ENCODE results near the gene GRK3.
"Not testable (repeated sequence)": the region's sequence is repeated elsewhere in the genome, so short reads cannot be mapped to it uniquely, and the experiment has no call there.

GRK3 gene

DNA sequence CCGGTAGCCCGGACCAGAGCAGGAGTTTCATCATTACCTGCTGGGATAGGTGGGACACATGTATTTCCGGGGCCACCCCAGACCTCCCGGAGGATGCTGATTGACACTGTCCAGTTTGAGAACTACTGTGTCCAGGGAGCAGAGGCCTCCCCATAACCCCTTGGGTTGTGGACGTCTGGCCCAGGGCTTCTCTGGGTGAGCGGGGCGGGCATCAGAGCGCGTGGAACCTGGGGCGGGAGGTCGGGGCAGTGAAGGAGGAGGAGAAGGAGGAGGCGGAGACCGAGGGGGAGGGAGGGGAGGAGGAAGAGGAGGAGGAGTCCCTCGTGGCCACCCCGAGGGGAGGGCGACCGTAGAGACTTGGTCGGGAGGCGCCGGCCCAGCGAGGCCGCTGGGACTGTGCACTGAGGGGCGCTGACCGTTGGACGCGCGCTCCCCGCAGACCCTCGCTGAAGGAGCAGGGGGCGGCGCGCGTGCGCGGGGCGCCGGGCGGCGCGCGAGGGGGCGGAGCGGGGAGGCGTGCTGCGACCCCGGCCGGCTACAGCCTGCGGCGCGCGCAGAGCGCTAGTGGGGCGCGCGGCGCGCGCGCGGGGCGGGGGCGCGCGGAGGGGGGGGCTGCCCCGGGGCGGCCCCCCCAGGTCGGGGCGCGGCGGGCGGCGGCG is at the start of gene GRK3:
Gene GRK3 (plus strand): TSS at position 356 of the 659 bp plus-strand sequence. CDS start 366 bp downstream, outside the sequence.
- peak; percentile 0 for DNase-seq

DNA sequence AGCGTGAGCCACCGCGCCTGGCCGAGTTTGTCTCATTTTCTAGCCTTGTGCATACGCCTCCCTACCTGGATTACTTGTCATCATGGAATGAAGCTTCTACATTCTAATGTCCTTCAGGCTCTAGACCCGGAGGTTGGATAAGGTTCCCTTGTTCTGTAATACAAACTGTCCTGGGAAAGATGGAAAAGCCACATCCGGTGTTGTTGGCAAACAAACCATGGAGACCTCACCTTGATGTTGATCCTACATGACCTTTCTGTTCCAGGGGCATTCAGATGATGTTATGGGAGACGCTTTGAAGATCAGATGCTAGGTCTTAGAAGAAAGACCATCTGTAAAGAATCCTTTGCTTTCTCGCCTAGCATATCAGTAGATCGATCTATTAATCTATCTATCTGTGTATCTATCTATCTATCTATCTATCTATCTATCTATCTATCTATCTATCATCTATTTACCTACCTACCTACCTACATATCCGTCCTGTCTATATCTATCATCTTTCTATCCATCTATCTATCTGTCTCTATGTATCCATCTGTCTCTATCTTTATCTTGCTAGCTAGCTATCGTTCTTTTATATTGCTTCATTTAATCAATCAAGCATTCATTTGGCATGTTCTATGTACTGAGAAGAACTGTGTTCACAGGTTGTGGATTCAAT is 46.3 kb upstream of the GRK3 start:
- DNase-seq: no peak

DNA sequence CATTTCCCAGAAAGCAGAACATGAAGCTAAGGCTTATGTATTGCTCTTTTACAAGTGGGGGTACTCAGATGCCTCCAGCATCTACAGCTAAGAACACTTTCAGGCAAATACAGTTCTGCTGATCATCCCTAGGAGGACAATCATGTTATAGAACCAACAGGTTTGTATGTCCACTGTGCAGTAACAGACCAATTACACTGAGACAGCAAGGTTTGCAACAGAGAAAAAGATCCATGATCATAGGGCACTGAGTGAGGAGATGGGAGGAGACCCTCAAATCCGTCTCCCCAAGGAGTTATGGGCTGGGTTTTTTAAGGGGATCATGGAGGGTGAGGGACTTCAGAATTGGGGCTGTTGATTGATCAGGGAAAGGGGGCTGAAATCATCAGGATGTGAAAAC is 39.1 kb upstream of the GRK3 start:
- DNase-seq: no peak

DNA sequence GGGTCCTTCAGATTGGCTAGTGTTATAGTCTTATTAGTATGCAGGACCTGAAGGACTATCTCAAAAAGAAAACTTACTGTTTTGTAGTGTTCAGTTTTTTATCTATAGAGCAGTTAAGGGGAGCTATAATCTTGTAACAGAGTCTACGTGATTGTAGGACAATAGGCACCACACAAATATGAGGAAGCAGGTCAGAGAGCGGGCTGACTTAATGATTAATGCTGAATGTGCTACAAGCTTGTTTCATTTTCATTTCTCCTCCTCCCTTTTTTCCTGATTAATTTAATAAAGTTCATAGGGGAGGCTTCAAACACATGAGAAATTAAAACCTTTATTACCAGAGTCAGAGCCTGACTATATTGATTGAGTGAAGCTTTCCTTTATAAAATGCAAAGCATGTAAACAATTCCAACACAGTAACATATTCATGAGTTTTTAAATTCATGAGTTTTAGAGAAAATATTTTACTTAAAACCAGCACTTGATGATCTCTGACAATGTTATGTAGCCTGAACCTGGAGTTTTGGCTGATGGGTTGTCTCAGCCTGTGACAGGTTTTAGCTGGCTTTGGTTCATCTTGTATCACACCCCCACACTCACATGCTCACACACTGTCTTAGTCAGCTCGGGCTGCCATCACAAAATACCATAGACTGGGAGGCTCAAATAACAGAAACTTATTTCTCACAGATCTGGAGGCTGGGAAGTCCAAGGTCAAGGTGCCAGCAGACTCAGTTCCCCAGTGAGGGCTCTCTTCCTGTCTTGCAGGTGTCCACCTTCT is 38.5 kb upstream of the GRK3 start:
- DNase-seq: not testable (repeated sequence)

DNA sequence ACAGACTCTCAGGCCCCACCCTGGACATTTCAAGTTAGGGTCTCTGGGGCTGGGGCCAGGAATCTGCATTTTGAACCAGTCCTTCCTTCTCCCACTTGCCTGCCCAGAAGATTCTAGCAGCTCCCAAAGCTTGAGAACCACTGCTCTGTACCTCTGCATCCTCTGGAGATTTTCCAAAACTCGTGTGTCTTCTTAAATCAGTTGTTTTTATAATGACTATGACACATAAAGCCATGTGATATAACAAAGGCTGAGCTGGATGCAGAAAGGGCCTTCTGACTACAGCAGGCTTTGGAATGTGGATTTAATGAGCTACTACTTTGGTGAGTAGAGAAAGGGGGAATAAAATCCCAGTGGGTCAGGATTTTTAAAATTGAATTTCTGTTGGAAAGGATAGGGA is 37.5 kb upstream of the GRK3 start:
- DNase-seq: not testable (repeated sequence)

DNA sequence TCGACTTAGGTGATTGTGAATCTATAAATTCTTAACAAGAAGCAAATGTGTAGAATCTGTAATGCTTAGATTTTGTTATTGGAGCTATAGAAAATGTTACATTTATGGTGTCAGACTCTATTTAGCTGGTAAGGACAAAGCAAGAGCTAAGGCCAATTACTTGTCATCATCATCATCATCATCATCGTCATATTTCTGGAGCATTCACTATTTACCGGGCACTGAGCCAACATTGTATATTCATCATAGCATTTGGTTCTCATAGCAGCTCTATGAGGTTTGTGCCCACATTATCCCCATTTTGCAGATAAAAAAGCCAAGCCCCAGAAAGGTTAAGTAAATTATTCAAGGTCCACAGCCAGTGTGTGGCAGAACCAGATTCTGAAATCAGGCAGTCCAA is 36.4 kb upstream of the GRK3 start:
- DNase-seq: not testable (repeated sequence)

DNA sequence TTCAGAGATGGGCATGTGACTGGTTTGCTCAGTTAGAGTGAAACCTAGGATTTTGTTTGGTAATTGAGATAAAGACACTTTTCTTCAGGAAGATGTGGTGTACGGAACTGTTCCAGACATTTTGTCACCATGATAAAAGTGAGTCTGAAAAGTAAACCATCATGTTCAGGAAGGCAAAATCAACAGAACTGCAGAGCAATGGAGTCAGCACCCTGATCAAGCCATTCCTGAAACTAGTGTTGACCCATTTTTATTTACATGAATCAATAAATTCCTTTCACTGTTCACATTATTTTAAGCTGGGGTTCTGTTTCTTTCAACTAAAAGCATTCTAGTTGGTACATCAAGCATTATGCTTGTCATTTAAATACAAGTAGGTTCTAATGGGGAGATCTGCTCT is 35.4 kb upstream of the GRK3 start:
- DNase-seq: not testable (repeated sequence)

DNA sequence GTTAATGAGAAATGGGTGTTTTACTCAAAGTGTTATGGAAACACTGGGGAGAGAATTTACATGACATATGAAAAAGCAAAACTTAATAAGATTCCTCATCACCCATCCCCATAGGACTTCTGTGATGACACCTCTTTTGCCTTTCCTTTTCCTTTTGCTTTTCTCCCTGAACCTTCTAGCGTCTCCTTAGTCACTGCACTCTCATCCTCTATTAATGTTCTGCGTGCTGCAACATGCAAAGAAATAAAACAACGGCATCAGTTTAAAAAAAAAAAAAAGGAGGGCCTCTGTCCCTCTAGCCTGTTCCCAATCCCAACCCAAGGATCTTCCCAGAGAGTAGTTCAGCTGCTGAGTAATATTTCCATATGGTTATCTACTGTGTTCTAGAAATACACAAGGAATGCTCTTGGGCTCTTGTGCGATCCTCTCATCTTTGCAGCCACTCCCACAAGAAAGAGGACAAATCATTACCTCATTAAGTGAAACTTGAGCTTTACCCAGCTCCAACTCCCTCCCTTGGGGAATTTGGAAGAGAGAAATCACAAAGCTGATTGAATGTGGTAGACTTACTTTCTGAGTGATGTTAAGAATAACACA is 34.8 kb upstream of the GRK3 start:
- DNase-seq: not testable (repeated sequence)

DNA sequence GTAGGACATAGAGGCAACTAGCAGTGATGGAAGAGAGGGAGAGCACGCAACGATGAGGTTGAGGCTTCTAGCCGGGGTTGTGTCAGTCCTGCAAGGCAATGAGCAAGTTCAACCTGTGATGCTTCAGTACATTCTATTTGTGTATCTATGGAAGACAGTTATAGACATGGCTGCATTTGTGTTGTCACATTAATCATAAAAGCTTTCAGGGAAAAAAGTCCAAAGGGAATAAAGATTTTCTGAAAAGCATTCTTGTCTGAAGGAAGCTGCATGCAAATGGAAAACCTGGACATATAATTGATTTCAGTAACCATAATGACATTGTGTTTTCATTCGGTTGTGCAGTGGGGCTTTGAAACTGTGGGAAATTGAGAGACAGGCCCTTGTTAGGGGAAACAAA is 32.8 kb upstream of the GRK3 start:
- not testable (repeated sequence) for DNase-seq

DNA sequence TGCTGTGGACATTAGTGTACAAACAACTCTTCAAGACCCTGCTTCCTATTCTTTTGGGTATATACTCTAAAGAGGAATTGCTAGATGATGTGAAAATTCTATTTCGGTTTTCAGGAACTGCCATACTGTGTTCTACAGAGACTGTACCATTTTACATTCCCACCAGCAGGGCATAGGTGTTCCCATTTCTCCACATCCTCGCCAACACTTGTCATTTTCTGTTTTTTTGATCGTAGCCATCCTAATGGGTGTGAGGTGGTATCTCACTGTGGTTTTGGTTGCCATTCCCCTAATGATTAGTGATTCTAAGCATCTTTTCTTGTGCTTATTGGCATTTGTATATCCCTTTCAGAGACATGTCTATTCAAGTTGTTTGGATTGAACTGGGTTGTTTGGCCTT is 29.8 kb upstream of the GRK3 start:
- DNase-seq: no peak

DNA sequence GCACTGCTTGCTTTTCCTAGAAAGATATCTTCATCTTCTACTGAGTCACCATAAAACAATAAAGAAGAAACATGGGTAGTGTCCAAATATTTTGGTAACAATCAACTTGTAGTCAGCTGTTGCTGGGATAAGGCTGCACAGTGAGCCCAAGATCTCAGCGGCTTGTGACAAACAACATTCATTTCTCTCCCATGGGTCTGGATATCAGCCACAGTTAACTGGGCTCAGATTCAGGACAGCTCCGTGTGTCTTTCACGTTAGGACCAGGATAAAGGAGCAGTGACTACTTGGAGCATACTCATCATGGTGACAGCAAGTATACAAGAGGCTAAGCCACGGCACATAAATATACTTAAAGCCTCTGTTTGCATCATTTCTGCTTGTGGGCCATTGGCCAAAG is 27.9 kb upstream of the GRK3 start:
- DNase-seq: no peak

DNA sequence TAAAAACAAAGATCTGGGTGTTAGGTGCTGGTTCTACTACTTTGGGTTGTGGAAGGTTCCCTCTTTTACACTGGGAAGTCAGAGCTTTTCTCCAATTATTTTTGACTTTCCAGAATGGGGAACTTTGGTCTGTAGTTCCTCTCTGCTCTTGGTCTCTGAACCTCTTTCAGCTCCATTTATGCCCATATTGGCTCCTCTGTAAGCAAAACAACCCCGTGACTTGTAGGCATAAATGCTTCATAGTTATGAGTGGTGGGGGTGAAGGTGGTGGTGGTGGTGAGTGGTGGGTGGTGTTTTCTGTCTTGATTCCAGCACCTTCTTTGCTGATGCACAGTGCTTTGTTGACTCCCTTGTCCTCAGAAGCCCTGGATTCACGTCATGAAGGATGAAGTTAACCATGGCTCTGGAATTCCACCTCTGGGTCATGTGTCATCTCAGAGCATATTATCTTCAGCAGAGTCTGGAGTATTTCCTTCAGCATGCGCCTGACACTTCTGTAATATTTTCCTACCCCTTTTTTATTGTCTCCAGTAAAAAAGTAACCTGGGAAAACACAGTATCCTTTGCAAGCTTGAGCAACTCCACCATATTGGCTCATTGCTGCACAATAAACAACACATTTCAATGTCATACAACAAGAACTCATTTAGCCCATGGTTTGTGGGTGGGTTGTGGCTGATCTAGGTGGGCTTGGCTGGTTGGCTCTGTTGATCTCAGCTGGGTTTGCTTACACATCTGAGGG is 24.1 kb upstream of the GRK3 start:
- DNase-seq: no peak

DNA sequence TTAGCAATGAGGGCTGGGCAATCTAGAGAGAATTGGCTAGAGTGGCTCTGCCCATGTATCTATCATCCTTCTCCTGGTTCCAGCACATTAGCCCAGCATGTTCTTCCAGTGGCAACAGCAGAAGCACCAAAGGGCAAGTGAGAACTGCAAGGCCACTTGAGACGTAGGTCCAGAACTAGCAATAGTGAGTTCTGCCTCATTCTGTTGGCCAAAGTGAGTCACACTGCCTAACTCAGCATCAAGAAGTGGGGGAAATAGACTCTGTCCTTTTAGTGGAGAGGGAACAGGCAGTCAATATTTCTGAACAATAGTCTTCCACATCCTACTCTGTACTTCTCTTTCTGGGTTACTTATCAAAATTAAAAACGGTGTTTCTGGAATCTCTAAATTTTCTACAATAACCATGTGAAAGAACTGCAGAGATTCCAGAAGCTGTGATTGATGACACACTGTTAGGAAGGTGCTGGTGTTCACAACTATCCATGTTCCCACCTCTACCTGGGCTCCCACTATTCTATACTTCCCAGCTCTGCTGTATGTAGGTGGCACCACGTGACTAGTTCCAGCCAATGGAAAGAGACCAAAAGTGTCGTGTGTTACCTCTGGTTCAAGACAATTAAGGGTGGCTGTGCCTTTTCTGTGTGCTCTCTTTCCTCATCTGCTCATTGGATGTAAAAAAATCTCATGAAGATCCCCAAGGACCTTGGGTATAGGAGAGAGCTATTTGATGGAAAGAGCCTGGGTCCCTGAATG is 23.4 kb upstream of the GRK3 start:
- no peak for DNase-seq

DNA sequence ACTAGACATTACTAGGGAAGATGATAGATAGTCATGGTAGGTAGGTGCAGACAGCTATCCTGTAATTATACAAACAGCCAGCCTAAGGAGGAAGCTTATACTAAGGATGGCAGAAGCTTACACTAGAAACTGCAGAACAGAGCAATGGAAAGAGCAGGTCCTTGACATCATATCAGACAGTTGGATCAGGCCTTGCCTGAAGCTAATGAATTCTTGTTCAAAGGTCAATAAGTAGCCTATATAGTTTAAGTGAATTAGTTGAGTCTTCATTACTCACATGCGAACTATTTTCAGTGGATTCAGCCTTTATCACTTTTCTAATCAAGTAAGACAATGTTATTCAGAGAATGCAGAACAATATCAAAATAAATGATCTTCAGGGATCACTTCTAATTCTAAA is 22.3 kb upstream of the GRK3 start:
- no peak for DNase-seq

DNA sequence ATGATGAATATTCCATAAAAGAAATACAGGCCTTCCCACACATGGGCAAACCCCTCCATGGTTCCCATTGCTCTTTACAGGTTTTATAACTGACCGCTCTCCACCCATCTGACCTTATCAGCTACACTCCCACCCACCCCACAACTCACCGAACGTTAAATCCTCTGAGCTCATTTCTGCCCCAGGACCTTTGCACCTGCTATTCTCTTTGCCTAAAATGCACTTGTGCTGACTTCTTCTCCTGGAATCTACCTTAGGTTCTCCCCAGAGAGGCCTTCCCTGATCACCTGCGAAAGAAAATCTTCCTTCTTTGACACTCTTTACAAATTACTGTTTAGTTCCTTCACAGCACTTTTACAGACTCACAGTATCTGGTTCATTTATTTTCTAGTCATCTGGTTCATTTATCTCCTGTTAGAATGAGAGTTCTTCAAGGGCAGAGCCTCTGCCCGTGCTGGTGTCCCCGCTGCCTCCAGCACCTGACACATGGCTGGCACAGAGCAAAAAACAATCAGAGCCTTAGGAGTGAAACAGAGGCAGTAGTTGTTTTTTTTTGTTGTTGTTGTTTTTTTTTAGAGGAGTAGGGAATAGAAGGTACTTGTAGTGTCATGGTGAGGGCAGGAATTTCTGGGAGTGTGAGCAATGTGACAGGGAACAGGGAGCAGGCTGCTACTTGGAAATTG is 21.6 kb upstream of the GRK3 start:
- no peak for DNase-seq

DNA sequence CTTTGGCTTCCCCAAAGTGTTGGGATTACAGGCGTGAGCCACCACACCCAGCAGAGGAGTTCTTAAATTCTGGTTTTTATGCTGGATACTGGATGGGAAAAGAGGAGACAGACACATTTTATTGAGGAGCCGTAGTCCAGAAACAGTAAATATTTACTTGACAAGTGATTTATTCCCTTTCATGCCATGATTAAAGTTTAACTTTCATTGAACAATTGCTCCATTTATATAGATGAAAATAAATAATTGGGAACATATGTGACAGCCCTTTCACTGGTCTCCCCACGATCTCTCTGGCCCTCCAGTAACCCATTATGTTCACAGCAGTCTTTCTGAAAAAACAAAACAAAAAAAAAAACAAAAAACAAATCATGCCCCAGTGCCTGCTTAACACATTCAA is 19.3 kb upstream of the GRK3 start:
- DNase-seq: no peak

DNA sequence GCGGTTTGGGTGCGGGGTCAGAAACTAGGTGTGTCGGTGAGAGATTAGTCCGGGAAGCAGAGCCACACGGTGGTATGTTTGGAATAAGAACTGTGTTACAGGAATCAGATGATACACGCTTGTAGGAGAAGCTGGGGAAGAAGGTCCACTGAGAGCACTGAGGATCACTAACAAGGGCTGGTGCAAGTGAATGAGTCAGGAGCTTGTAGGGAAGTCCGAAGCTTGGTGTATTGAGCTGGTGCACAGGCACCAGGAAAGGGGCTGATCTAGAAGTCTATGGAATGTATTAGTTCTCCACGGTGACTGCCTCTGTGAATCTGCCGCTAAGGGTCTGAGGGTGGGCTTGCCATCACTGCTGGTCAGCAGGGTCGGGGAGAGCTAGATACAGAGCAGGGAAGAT is 18.8 kb upstream of the GRK3 start:
- DNase-seq: no peak

DNA sequence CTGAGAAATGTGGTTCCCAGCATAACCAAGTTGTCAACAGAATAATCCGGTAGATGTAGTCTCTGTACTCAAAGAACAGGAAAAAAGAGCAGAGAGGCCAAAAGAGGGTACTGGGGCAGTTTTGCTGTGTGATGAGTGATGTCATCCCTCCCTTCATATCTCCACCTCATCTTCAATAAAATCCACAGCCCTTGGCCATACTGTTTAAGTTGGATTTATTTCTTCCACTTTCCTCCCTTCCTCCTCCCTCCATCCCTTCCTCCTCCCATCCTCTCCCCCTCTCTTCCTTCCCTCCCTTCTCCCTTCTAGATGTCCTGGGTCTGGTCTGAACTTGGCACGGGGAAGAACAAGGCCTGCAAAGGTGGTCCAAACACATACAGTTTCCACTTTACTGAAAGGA is 18.2 kb upstream of the GRK3 start:
- no peak for DNase-seq

DNA sequence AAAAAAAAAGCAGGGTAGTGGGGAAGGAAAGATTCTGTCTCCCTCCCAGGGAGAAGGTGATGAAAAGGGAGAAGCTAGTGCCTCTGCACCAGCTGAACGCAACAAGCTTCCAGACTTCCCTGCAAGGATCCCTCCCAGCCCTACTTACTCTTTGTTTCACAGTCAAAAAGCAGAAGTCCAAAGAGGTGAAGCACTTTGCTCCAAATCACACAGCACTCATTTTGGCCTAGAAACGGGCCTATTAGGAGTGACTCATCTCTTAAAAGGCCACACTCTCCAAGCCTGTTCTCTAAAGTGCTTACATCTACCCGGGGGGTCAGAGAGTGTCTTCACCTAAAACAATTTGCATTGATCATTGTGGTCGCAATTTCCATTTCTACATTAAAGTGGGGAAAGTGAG is 17.7 kb upstream of the GRK3 start:
- DNase-seq: peak; percentile 6

DNA sequence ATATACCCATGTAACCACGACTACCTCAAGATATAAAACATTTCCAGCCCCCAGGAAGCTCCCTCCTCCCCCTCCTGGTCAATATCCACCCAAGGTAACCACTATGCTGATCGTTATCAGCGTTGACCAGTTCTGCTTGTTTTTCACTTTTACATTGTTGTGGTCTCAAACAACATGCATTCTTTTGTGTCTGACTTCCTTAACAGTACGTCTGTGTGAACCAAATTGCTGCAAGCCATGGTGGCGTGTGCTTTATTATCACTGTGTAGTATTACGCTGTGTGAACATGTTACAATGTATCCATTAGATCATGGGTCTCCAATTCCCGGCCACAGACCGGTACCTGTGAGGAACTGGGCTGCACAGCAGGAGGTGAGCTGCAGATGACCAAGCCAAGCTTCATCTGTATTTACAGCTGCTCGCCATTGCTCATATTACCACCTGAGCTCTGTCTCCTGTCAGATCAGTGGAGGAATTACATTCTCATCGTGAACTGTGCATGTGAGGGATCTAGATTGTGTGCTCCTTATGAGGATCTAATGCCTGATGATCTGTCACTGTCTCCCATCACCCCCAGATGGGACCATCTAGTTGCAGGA is 15.5 kb upstream of the GRK3 start:
- no peak for DNase-seq

DNA sequence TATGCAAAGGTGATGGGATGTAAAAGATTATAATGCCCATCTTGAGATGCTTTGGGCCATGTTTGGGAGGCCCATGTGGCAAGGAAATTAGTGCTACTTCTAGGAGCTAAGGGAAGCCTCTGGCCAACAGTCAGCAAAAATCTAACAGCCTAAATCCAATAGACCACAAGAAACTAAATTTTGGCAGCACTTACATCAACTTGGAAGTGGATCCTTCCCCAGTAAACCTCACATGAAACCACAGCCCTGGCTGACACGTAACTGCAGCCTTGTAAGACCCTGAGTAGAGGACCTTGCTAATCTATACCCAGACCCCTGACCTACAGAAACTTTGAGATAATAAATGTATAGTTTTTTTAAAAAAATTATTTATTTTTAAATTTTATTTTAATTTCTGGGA is 13.1 kb upstream of the GRK3 start:
- DNase-seq: no peak

Data from DMS79 treated with DMSO at 0.1 percent for 48 hours (cell line).